DMS 273 (cell line): Measurements from ENCODE around the gene ZNF575.
"Not testable (repeated sequence)": the region's sequence is repeated elsewhere in the genome, so short reads cannot be mapped to it uniquely, and the experiment has no call there.

ENCODE experiments used
- DNase-seq: peaks from one replicate; lab custom pipeline; 2025; ENCODE audit not compliant: unreplicated experiment; lab: John Stamatoyannopoulos, UW

ZNF575 gene

DNA sequence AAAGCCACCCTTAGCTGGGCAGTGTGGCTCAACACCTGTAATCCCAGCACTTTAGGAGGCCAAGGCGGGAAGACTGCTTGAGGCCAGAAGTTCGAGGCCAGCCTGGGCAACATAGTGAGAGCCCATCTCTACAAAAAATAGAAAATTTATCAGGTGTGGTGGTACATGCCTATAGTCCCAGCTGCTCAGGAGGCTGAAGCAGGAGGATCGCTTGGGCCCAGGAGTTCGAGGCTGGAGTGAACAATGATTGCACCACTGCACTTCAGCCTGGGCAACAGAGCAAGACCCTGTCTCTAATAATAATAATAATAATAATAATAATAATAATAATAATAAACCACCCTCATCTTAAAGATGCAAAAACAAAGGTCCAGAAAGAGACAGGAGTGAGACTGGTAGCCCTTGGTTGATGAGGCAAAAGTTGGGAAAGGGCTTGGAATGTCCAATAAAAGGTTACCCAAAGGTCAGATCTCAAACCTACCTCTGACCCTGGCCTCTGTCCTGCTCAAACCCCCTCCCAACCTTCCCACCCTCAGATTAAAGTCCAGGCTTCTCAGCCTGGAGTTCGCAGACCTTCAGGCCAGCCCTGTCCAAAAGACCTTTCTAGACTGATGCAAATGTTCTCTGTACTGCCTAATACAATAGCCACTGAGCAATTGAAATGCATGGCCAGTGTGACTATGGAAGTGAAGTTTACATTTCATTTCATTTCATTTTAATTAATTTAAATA, 9.1 kb downstream of the ZNF575 start:
- no peak for DNase-seq

DNA sequence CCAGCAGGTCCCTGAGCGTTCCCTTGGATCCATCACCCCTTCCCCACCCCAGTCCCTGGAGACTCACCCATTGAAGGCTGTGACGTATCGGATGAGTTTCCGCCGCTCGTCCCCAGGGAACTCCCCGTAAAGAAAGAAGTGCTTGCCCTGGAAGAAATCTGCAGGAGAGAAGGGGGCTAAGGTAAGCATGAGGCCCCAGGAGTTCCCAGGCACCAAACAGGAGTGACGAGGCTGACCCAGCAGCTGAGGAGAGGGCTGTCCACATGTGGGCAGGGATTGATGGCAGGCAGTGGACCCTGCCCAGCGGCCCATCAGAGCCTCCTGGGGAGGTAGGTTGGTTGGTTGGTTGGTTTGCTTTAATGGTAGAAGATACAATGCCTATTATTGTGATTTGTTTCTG, 11.1 kb downstream of the ZNF575 start:
- DNase-seq = no peak

DNA sequence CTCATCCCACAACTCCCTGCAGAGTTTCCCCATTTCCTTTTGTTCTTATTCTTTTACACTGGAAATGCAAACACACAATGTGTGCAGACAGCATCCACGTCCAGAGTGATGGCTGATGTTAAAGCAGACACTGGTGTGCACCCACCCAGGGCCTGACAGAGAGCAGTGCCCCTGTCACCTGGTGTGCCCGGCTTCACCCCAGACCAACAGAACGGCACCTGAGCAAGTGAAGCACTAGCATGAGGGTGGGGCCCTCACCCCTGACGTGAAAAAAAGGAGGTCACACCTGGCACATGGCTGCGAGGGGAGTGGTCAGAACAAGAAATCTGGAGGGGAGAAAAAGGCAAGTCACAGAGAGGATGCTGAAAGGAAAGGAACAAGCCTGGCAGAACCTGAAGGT, 12.3 kb downstream of the ZNF575 start:
- DNase-seq = no peak

DNA sequence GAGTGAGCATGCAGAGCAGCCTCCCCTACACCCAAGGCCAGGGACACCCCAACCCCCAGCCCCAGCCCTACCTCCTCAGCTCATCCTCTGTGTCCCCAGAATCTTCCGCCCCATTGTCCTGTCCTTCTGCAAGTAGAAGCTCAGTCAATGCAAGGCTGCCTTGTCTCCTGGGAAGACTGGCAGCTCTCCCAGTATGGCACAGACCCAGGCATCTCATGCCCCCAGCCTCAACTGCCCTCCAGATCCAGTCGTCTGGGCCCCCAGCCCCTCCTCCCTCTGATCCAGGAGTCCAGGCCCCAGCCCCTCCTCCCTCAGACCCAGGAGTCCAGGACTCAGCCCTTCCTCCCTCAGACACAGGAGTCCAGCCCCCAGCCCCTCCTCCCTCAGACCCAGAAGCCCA, 13.0 kb downstream of the ZNF575 start:
- no peak for DNase-seq

DNA sequence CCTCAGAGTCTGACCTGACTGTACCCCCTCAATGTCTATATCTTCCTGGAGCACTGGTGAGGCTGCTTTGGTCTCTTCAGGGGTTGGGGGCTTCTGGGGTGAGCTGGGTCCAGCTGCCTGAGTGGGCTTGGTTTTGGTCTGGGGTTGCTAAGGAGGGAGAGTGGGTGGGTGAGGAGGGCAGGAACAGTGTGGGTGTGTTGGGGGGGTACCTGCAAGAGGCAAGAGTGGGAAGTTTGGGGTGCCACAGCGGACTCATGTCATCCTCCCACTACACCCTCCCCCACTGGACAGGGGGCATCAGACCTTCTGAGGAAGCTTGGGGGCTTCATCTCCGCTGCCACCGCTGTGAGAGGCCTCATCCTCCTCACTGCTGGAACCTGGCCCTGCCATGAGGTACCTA, 13.6 kb downstream of the ZNF575 start:
- DNase-seq = no peak

DNA sequence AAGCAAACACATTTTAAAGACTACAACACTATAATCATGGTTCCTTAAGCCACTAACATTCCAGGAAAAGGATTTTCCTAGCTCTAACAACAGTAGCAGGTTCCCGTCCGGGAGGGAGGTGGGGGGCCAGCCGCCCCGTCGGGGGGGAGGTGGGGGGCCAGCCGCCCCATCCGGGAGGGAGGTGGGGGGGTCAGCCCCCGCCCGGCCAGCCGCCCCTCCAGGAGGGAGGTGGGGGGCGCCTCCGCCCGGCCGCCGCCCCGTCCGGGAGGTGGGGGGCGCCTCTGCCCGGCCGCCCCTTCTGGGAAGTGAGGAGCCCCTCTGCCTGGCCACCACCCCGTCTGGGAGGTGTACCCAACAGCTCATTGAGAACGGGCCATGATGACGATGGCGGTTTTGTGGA, 14.9 kb downstream of the ZNF575 start:
- not testable (repeated sequence) for DNase-seq

DNA sequence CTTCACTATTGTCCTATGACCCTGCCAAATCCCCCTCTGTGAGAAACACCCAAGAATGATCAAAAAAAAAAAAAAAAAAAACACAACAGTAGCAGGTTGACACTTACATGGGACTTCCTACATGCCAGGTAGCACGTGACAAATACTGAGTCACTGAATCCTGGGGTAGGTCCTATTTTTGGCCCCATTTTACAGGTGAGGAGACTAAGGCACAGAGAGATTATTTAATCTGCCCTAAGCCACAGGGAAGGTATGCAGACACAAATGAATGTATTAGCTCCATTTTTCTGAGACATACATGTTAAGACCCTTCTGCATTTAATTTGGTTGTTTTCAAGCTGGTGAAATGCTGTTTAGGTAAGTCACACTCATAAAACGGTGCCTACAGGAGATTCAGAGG, 15.7 kb downstream of the ZNF575 start:
- no peak for DNase-seq

DNA sequence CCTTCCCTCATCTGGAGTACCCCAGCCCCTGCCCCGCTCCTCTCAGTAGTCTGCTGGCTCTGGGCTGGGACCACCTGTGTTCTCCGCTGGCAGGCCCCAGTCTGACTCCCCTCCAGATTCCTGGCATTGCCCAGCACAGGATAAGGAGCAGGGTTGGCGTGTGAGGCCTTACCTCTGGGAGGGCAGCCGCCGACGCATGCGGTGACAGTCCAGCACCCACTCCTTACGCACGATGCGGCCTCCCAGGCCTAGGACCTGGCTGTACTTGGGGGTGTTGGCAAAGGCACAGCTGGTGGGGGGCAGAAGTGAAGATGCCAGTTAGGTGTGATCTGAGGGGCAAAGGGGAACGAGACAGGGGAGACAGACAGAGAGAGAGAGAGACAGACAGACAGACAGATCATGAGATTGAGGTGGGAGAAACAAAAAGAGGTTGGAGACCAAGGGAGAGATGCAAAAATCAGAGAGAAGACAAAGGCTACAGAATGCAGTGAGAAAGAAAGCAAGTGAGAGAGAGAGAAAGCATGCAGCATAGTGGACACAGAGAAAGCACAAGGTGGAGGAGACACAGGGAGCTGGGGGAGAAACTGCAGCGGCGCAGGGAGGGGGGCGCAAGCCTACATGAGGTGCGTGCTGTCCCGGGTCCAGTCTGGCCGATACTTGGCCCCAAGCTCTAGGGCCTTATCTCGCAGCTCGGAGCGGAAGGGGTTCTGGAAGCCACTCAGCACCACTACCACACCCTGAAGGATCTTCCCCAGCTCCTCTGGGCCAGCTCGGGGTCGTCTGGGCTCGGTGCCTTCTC, 18.6 kb downstream of the ZNF575 start:
- no peak for DNase-seq

DNA sequence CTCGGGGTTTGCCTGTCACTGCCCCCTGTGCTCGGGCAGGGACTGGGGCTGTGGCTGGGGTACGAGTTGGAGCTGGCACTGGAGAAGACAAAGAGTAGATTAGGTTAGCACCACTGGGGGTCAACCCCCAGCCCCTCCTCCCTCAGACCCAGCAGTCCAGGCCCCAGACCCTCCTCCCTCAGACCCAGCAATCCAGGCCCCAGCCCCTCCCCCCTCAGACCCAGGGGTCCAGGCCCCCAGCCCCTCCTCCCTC, 19.1 kb downstream of the ZNF575 start:
- DNase-seq = no peak

DNA sequence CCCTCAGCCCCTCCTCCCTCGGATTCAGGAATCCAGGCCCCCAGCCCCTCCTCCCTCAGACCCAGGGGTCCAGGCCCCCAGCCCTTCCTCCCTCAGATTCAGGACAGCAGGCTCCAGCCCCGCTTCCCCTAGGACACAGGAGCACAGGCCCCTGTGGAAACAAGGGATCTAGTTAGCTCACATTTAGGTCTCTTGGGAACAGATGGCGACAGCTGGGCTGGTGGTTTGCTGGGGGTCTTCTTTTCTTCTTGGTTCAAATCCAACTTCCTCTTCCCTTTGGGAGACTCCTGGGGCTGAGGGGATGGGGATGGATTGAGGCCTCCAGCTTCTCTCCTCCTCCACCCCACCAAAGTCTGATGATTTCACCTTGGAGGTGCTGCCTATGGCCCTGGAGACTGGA, 19.6 kb downstream of the ZNF575 start:
- DNase-seq = peak; percentile 16

DNA sequence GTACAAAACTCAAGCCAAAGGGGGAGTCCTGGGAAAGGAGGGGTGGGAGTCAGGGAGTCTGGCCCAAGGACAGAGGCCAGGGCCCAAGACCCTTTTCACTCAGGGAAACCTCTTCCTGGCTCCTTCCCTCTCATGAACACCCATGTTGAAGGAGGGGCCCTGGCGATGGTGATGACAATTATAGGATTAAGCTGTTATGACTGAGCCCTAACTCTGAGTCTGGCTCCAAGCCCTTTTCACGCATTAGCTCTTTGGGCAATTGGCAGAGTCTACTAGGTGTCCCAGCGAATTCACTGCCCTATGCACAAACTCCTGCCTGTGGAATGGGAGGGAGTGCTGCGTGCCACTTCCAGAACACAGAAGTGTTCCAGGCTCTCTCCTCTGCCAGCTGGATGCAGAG, 20.7 kb downstream of the ZNF575 start:
- no peak for DNase-seq

DNA sequence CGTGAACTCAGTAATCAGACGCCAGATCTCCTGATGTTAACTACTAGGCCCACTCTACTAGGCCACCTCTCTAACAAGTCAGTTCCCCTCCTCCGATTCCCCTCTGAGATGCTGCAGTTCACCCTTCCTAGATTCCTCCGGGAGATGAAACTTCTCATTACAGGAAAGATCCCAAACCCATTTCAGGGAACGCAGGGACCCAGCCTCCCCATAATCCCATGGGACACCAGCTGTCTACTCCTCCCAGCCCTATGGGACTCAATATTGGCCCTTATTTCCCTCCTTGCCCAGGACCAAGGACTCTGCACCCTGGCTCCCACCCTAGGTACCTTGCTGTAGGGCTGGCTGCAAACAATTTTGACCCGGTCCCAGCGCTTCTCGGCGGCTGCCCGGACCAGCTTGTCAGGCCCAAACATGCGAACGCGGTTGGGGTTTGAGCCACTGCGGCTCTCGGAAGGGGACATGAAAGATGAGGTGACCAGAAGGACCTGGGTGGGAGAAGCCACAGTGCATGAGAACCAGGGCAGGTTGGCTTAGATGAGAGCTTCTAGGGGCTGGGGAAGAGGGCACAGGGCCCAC, 21.4 kb downstream of the ZNF575 start:
- no peak for DNase-seq

DNA sequence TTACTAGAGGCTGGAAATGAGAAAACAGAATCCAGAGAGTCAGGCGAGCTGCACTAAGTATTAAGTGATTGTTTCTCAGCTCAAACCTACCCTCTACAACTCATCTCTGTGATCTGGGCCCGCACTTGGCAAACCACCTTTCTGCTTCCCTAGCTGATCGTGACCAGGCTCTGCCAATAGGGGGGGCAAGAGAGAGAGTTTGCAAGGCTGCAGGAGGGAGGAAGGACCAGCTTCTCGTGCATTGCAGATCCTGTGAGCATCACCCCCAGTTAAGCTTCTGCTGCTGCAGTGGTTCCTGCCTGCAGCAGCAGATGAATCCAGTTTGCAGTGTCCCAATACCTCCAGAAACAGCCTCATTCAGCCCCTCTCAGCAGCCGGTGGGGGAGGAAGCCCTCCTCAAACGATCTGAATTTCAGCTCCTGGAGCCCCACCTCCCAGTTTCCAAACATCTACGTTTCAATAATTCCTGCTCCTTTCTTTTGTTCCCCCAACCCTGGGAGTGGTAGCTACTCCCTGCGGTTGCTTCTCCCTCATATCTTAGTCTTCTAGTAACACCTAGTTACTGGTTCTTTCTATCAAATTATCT, 22.3 kb downstream of the ZNF575 start:
- DNase-seq = peak; percentile 81

DNA sequence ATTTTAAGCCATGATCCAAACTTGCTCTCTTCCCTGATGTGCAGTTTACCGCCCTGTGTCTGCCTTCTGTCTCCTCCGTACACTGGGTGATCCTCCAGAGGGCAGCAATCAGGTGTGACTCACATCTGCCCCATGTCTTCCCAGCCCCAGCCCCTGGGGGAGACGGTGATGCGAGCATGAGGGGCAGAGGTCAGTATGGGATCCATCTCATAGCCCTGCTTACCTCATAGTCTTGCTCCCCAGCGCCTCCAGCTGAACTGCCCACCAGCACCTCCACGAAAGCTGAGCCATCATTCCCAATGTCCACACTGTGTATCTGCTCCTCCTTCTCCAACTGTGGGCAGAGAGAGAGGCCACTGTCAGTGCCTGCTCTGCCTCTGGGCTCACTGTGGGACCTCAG, 27.7 kb downstream of the ZNF575 start:
- DNase-seq = peak; percentile 17

DNA sequence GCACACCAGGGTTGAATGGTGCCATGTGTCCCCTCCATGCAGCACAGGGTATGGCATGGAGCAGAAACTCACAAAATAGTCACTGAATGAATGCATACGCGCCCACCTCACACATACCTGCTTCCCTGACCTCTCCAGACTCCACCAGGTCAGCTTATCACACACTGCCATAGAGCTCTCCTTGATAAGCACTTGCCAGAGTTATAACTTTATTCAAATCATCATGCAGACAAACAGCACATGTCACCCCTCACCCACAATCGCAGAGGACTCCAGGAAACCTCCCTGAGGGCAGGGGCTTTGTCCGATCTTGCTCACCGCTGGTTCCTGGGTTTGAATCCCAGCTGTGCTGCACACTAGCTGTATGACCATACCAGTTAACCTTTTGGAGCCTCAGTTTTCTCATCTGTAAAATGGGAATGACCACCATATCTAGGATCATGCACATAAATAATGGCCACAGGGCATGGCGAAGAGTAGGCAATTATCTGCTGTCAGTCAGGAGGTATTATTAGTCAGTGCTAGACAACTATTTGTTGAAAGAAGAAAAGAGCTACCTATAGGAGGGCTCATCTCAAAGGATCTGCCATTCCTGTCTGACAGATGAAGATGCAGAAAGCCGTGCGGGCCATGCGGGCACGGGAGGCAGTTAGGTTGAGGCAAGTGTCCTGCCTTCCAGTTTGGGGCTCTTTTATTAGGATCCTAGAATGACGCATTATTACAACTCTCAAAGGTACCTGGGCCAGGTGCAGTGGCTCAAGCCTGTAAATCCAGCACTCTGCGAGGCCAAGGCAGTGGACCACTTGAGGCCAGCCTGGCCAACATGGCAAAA, 28.4 kb downstream of the ZNF575 start:
- DNase-seq = no peak

DNA sequence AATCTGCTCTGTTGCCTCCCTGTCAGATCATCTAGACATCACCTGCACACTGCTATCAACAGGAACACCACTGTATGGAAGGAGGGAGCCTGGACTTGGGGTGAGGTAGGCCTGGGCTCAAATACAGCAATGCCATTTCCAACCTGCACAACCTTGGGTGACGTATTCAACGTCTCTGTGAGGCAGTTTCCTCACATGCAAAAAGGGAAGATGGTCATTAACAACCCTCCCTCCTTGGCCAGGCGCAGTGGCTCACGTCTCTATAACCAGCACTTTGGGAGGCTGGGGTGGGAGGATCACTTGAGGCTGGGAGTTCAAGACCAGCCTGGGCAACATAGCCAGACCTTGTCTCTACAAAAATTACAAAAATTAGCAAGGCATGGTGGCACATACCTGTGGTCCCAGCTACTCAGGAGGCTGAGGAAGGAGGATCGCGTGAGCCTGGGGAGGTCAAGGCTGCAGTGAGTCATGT, 29.3 kb downstream of the ZNF575 start:
- DNase-seq = no peak

DNA sequence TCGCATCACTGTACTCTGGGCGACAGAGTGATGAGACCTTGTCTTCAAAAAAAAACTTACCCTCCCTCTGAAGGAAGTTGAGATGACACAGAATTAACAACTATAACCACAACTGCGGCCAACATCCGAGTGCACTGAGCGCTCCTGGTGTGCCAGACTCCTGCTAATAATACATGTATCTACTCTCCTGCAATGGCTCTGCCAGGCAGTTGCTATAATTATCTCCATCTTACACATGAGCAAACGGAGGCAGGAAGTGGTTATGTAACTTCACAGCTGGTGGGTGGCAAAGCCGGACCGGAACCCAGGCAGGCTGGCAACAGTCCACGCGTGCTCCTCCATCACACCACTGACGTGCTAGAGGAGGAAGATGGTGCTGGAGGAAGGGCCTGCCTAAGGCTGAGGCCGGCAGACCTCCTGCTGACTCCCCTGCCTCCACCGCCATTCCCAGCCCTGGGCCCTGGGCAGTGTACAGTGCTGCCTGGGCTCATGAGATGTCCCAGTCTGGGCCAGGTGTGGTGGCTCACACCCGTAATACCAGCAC, 29.8 kb downstream of the ZNF575 start:
- peak; percentile 69 for DNase-seq

DNA sequence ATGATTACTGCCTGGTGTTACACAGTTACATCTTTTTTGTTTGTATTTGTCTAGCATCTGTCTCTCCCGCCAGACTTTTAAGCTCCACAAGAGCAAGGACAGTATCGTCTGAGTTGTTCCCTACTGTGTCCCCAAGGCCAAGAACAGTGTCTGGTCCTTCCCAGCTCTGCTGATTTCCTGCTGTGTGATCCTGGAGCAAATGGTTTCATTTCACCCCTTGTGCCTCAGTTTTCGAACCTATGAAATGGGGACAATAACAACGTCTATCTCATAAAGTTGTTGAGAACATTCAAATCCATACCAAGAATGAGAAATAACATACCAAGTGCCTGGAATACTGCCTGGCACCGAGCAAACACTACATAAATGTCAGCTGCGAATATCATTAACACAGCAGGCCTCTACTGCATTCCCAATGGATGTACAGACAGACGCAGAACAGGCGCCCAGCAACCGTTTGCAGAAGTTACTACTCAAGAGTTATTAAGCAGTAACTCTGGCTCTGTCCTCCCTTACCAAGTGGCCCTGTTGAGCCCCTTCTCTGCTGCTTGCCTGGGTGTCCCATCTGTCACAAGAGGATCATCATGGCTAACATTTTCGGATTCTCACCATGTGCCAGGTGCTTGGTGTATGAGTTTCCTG, 30.9 kb downstream of the ZNF575 start:
- DNase-seq = no peak

DNA sequence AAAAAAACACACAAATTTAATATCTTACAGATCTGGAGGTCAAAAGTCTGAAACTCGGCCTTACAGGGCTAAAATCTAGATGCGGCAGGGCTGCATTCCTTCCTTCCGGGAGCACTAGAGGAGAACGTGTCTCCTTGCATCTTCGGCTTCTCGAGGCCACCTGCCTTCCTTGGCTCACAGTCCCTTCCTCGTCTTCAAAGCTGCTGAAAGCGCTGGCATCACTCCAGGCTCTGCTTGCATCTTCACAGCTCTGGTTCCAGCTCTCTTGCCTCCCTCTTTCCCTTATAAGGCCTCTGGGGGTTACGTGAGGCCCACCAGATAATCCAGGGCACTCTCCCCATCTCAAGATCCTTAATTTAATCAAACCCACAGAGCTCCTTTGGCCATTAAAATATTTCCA, 31.8 kb downstream of the ZNF575 start:
- DNase-seq = peak; percentile 19

DNA sequence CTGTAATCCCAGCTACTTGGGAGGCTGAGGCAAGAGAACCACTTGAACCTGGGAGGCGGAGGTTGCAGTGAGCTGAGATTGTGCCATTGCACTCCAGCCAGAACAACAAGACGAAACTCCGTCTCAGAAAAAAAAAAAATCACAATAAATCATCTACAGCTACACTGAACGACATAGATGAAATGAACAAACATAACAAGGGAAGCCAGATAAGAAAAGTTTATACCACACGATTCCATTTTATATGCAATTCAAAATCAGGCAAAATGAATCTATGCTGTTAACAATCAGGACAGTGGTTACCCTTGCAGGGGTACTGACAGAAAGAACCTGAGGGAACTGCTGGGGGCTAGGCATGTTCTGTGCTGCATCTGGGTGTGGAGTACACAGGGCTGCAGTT, 36.7 kb downstream of the ZNF575 start:
- DNase-seq = no peak
